GM12891 (cell line): ENCODE results near the gene SLC1A5.

ENCODE experiments used
- DNase-seq: peaks from one replicate; pipeline ENCODE4 v3.0.0; 2011; ENCODE audit warnings: low spot score; ENCODE audit not compliant: insufficient read length
- FAIRE-seq: peaks from 2 replicates; lab custom pipeline; 2011; peaks lifted over from hg19 to GRCh38; lab: Jason Lieb, UNC
- PAX5 ChIP-seq: IDR thresholded peaks from 2 replicates; pipeline ENCODE4 v1.6.1; 2011; ENCODE audit warnings: low read length, moderate library complexity, mild to moderate bottlenecking; ENCODE audit not compliant: insufficient read depth, severe bottlenecking
- POLR2A ChIP-seq: IDR thresholded peaks from 2 replicates; pipeline ENCODE4 v1.6.1; 2011; ENCODE audit warnings: low read depth, low read length, control low read depth
- POLR2AphosphoS5 ChIP-seq: IDR thresholded peaks from 2 replicates; pipeline ENCODE4 v1.6.1; 2011; ENCODE audit warnings: low read depth, low read length, control low read depth
- POU2F2 ChIP-seq: IDR thresholded peaks from 2 replicates; pipeline ENCODE4 v1.6.1; 2011; ENCODE audit warnings: low read depth, mild to moderate bottlenecking, control low read depth, low read length, moderate library complexity
- SPI1 ChIP-seq: IDR thresholded peaks from 2 replicates; pipeline ENCODE4 v1.6.1; 2011; ENCODE audit warnings: low read depth, low read length, control low read depth
- TAF1 ChIP-seq: IDR thresholded peaks from 2 replicates; pipeline ENCODE4 v1.6.1; 2011; ENCODE audit warnings: low read depth, low read length, control low read depth

The SLC1A5 gene

GRCh38 chr19:46798713-46799112, 10.3 kb upstream of the SLC1A5 start:
- DNase-seq: no peak
- TF ChIP-seq TAF1 (no peak), POLR2AphosphoS5 (no peak), POU2F2 (no peak), POLR2A (no peak), SPI1 (no peak), PAX5 (no peak)
- no peak for FAIRE-seq

- TF ChIP-seq PAX5 (no peak), POLR2AphosphoS5 (no peak), TAF1 (no peak), POU2F2 (no peak), POLR2A (no peak), SPI1 (no peak)
- FAIRE-seq: no peak
- no peak for DNase-seq
Observed at GRCh38 chr19:46797881-46798280, 9.5 kb upstream of the SLC1A5 start.

GRCh38 chr19:46791944-46792343, 3.5 kb upstream of the SLC1A5 start:
- FAIRE-seq (peak; percentile 59), DNase-seq (no peak)
- TF ChIP-seq TAF1 (no peak), SPI1 (peak; percentile 51; the same call in 1 of the 2 replicates)

GRCh38 chr19:46789371-46789770, 977 bp upstream of the SLC1A5 start:
- TF ChIP-seq POLR2A (no peak), POU2F2 (no peak), POLR2AphosphoS5 (no peak), SPI1 (no peak), PAX5 (no peak), TAF1 (no peak)
- FAIRE-seq (no peak), DNase-seq (no peak)

GRCh38 chr19:46788968-46789338, 559 bp upstream of the SLC1A5 start:
- no peak for TF ChIP-seq POLR2AphosphoS5
- TF ChIP-seq TAF1: no peak
- FAIRE-seq (no peak), DNase-seq (no peak)

- TF ChIP-seq SPI1 (no peak), POLR2A (no peak), POU2F2 (no peak)
- DNase-seq: no peak
- peak; percentile 13 for FAIRE-seq
Observed at GRCh38 chr19:46787331-46788261, 798 bp downstream of the SLC1A5 start.

GRCh38 chr19:46787040-46787330, 1.4 kb downstream of the SLC1A5 start:
- FAIRE-seq (no peak), DNase-seq (no peak)
- TF ChIP-seq TAF1: no peak
- TF ChIP-seq SPI1: no peak
- TF ChIP-seq POLR2A: no peak
- TF ChIP-seq PAX5: no peak
- TF ChIP-seq POU2F2: no peak
- no peak for TF ChIP-seq POLR2AphosphoS5

- DNase-seq (peak; percentile 66), FAIRE-seq (peak; percentile 68)
- TF ChIP-seq SPI1 (peak; percentile 56), POLR2AphosphoS5 (no peak)
Observed at GRCh38 chr19:46786236-46787039, 2.0 kb downstream of the SLC1A5 start.

GRCh38 chr19:46785980-46786235, 2.5 kb downstream of the SLC1A5 start:
- FAIRE-seq: no peak
- TF ChIP-seq POU2F2: no peak
- TF ChIP-seq PAX5: no peak
- TF ChIP-seq SPI1: no peak
- 0 out of 2 replicates have a peak, but pooled peaks have one; percentile 19 for TF ChIP-seq TAF1
- no peak for DNase-seq

GRCh38 chr19:46785054-46785979, 3.1 kb downstream of the SLC1A5 start:
- FAIRE-seq: no peak
- DNase-seq: no peak
- TF ChIP-seq PAX5: no peak
- no peak for TF ChIP-seq TAF1
- TF ChIP-seq POLR2A: no peak
- TF ChIP-seq POU2F2: no peak
- TF ChIP-seq SPI1: no peak
- TF ChIP-seq POLR2AphosphoS5: no peak
